ENCODE measurements around the gene IGFBP2. TPM values are rescaled to one million over a fixed set of nuclear protein-coding genes. Genes with fewer than 3 reads are reported as not detected.

Gene IGFBP2
- total RNA-seq, 4 donors from 2014 or later = 113 to 207 (median 167) TPM

DNA sequence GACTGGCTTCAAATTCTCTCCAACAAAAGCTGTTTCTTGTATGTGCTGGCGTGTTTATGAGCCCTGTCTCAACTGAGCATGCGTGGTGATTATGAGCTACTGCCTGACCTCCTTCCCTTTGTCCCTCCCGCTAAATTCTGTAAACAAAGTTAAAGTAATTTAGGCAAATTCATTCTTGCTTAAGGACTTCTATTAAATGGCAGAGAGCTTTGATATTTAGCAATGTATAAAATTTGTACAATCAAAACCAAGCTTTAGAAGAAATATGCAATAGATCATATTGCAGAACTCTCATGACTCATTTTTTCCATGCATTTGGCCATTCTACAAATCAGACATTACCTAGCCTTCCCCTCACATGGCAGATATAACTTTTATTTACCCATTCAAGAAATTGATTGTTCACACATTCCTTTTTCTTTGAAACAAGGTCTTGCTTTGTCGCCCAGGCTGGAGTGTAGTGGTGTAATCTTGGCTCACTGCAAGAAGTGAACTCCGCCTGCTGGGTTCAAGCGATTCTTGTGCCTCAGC lies 18.2 kb downstream of the IGFBP2 start:
- WGBS, 2 donors = 43 to 50% methylated on average over 5 to 6 of the region's 6 CpGs
- intact Hi-C loops (cut with DNase I) = no loop called here
- no peaks in the 10 kb centered on the region for H3K9me3 ChIP-seq
- peak overlapping the region in 1 of 4 donors; percentile 2 for H3K27ac ChIP-seq
- DNase-seq = no peak
- H3K4me3 ChIP-seq = no peak overlapping the region
- H3K4me1 ChIP-seq = peaks cover 5 to 33% (median 14%) of the 10 kb centered on the region in 3 donors
- TF ChIP-seq POLR2A (IDR thresholded peaks at IDR 0.05) = no peak
- TF ChIP-seq, protein P1, sequence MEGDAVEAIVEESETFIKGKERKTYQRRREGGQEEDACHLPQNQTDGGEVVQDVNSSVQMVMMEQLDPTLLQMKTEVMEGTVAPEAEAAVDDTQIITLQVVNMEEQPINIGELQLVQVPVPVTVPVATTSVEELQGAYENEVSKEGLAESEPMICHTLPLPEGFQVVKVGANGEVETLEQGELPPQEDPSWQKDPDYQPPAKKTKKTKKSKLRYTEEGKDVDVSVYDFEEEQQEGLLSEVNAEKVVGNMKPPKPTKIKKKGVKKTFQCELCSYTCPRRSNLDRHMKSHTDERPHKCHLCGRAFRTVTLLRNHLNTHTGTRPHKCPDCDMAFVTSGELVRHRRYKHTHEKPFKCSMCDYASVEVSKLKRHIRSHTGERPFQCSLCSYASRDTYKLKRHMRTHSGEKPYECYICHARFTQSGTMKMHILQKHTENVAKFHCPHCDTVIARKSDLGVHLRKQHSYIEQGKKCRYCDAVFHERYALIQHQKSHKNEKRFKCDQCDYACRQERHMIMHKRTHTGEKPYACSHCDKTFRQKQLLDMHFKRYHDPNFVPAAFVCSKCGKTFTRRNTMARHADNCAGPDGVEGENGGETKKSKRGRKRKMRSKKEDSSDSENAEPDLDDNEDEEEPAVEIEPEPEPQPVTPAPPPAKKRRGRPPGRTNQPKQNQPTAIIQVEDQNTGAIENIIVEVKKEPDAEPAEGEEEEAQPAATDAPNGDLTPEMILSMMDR (IDR thresholded peaks at IDR 0.05) = no peak
- H3K36me3 ChIP-seq = no peaks in the 10 kb centered on the region
- no peaks in the 10 kb centered on the region for H3K27me3 ChIP-seq

DNA sequence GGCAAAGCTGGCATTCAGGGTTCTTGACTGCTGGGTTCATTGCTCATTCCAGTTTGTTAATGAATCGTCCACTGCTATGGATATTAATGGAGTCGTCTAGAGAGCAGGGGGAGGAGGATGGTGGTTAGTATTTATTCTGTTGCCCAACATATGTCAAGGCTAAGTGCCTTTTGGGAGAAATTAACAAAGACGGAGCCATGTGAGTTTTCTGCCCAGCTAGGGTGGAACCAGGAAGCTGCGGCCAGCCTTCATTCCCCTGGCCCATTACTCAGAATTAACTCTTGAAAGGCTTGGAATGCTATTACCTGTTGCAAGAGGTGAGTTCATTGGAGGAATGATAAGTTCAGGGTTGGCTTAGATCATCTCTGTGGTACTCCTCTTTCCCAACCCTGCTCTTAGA lies 19.3 kb downstream of the IGFBP2 start:
- 60 to 71% methylated on average over 1 to 4 of the region's 4 CpGs for WGBS, 2 donors
- Histone ChIP-seq H3K4me3 (no peak overlapping the region), H3K9me3 (no peaks in the 10 kb centered on the region), H3K4me1 (peaks cover 5 to 37% (median 14%) of the 10 kb centered on the region in 3 donors), H3K27ac (no peak overlapping the region), H3K36me3 (no peaks in the 10 kb centered on the region), H3K27me3 (no peaks in the 10 kb centered on the region)
- intact Hi-C loops (cut with DNase I) = no loop called here
- no peak for DNase-seq
- TF ChIP-seq, protein P1 (IDR thresholded peaks at IDR 0.05) = no peak
- no peak for TF ChIP-seq POLR2A (IDR thresholded peaks at IDR 0.05)

DNA sequence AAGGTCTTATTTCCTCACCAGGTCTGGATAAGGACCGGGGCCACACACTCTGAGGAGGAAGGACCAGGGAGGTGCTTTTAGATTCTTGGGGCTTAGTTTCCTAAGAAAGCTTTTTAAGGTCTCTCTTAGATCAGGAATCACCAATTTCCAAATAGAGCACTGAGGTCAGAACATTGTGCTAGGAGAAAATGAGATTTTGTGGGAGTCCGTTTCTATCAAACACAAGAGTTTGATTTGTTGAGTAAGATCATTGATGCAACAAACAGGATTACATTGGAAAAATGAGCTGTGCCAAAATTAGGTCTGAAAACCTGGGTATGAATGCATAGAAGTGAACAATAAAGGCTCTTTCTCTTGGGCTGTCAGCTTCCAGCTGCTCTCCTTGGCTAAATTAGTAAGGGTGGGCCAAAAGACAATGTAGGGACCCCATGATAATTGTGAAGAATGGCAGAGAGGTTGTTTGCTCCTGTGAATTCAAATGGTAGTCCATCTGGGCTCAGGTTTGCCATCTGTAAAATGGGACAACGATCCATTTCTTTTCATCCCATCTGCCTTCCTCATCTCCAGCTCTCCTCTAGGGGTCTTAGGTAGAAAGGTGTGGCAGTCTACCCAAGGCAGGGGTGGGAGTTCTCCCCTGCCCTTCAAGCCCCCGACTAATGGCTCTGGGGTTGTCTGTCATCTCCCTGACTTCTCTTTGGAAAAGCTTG lies 20.0 kb downstream of the IGFBP2 start:
- Histone ChIP-seq H3K27ac (no peak overlapping the region), H3K27me3 (no peaks in the 10 kb centered on the region), H3K4me1 (peaks cover 1 to 44% (median 14%) of the 10 kb centered on the region in 3 donors), H3K4me3 (no peak overlapping the region), H3K9me3 (no peaks in the 10 kb centered on the region), H3K36me3 (no peaks in the 10 kb centered on the region)
- 81 to 90% methylated on average over 4 of the region's 4 CpGs for WGBS, 2 donors
- TF ChIP-seq, protein P1 (IDR thresholded peaks at IDR 0.05) = no peak
- TF ChIP-seq POLR2A (IDR thresholded peaks at IDR 0.05) = no peak
- intact Hi-C loops (cut with DNase I) = no loop called here
- DNase-seq = no peak

DNA sequence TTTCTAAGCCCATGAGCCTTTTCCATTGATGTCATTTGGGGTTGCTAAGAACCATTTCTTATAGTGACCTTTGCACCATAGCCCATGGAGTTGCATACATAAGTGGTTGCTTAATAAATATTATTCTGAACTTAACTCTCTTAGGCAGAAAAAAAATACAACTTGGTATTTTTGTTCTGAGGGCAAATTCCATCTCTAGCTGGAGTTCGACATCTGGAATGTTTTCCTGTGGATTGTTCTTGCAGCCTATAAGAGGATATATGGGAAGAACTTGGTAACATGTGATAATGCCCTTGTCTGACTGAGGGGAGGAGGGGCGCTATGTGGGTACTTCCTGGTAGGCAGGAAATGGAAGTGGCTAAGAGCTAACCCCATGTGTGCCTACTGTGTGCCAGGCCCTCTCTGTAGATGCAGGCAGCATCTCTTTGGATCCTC lies 20.7 kb downstream of the IGFBP2 start:
- intact Hi-C loops (cut with DNase I) = no loop called here
- H3K27ac ChIP-seq = no peak overlapping the region
- H3K27me3 ChIP-seq = no peaks in the 10 kb centered on the region
- WGBS, 2 donors = 50 to 69% methylated on average over 2 of the region's 2 CpGs
- no peaks in the 10 kb centered on the region for H3K9me3 ChIP-seq
- no peak overlapping the region for H3K4me3 ChIP-seq
- no peaks in the 10 kb centered on the region for H3K36me3 ChIP-seq
- TF ChIP-seq, protein P1 (IDR thresholded peaks at IDR 0.05) = no peak
- no peak for TF ChIP-seq POLR2A (IDR thresholded peaks at IDR 0.05)
- no peak for DNase-seq
- H3K4me1 ChIP-seq = peaks cover under 1 to 51% (median 14%) of the 10 kb centered on the region in 3 donors

DNA sequence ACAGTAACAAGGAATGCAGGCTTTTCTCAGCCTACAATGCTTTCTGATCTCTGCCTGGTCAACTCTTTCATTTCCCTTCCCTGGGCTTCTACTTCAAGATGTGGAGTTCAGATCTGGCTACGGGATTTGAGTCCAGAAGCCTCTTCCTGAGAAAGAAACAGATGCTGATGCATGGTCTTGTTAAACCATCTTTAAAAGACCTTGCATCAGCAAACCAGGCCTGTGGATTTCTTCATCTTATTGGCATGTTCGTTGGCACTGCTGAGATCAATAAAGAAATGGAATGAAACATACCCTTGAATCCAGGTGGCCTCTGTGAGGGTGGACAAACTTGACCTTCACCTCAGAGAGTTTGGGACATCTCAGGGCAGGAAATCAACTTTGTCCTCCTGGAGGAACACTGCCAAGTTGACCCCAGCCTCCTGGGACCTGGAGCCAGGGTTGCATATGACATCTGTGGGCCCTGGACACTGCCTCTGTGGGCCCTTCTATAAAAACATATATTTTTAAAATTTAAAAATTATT lies 21.4 kb downstream of the IGFBP2 start:
- no peaks in the 10 kb centered on the region for H3K9me3 ChIP-seq
- H3K27me3 ChIP-seq = no peaks in the 10 kb centered on the region
- no peak overlapping the region for H3K4me3 ChIP-seq
- intact Hi-C loops (cut with DNase I) = no loop called here
- TF ChIP-seq POLR2A (IDR thresholded peaks at IDR 0.05) = no peak
- TF ChIP-seq, protein P1 (IDR thresholded peaks at IDR 0.05) = no peak
- peaks cover 7 to 58% (median 15%) of the 10 kb centered on the region in 3 donors for H3K4me1 ChIP-seq
- no peak overlapping the region for H3K27ac ChIP-seq
- WGBS, 2 donors = 77 to 81% methylated on average over 2 of the region's 2 CpGs
- no peaks in the 10 kb centered on the region for H3K36me3 ChIP-seq
- no peak for DNase-seq

Data from esophagus squamous epithelium (tissue), 5 donors.